Measurements from ENCODE around the gene CERKL. TPM values are rescaled to one million over a fixed set of nuclear protein-coding genes. Genes with fewer than 3 reads are reported as not detected.

CERKL gene
- total RNA-seq, 2 donors from 2014 or later = not detected

GRCh38 chr2:181690860-181691259, 34.0 kb upstream of the CERKL start:
- TF ChIP-seq CTCF (IDR thresholded peaks at IDR 0.05) = no peak
- Histone ChIP-seq H3K27ac (no peak overlapping the region), H3K27me3 (no peaks in the 10 kb centered on the region), H3K36me3 (no peaks in the 10 kb centered on the region), H3K4me1 (no peaks in the 10 kb centered on the region), H3K4me3 (no peak overlapping the region), H3K9me3 (no peaks in the 10 kb centered on the region)
- no peak for DNase-seq (ENCODE audit: low spot score)

GRCh38 chr2:181686576-181687185, 29.8 kb upstream of the CERKL start:
- no peaks in the 10 kb centered on the region for H3K9me3 ChIP-seq
- no peak overlapping the region for H3K4me3 ChIP-seq
- H3K27ac ChIP-seq = no peak overlapping the region
- no peaks in the 10 kb centered on the region for H3K36me3 ChIP-seq
- H3K27me3 ChIP-seq = peaks cover 16 to 36% of the 10 kb centered on the region in 2 donors
- peaks cover 0 to 15% of the 10 kb centered on the region in 2 donors for H3K4me1 ChIP-seq
- DNase-seq (ENCODE audit: low spot score) = no peak
- no peak for TF ChIP-seq CTCF (IDR thresholded peaks at IDR 0.05)

- TF ChIP-seq CTCF (IDR thresholded peaks at IDR 0.05) = no peak
- Histone ChIP-seq H3K27ac (no peak overlapping the region), H3K27me3 (peaks cover 27 to 49% of the 10 kb centered on the region in 2 donors), H3K4me1 (peaks cover 0 to 28% of the 10 kb centered on the region in 2 donors), H3K4me3 (no peak overlapping the region), H3K36me3 (no peaks in the 10 kb centered on the region), H3K9me3 (no peaks in the 10 kb centered on the region)
- no peak for DNase-seq (ENCODE audit: low spot score)
These were observed 28.3 kb upstream of the CERKL start for GRCh38 chr2:181685150-181685688.

GRCh38 chr2:181684454-181685149, 27.7 kb upstream of the CERKL start:
- no peaks in the 10 kb centered on the region for H3K9me3 ChIP-seq
- peaks cover 0 to 29% of the 10 kb centered on the region in 2 donors for H3K4me1 ChIP-seq
- no peaks in the 10 kb centered on the region for H3K36me3 ChIP-seq
- no peak for TF ChIP-seq CTCF (IDR thresholded peaks at IDR 0.05)
- no peak overlapping the region for H3K27ac ChIP-seq
- DNase-seq (ENCODE audit: low spot score) = no peak
- H3K27me3 ChIP-seq = peaks cover 28 to 52% of the 10 kb centered on the region in 2 donors
- no peak overlapping the region for H3K4me3 ChIP-seq

- Histone ChIP-seq H3K4me1 (peaks cover 0 to 29% of the 10 kb centered on the region in 2 donors), H3K27me3 (peaks cover 33 to 52% of the 10 kb centered on the region in 2 donors), H3K4me3 (peak overlapping the region in 1 of 2 donors; percentile 6), H3K36me3 (no peaks in the 10 kb centered on the region), H3K9me3 (no peaks in the 10 kb centered on the region), H3K27ac (no peak overlapping the region)
- no peak for TF ChIP-seq CTCF (IDR thresholded peaks at IDR 0.05)
- DNase-seq (ENCODE audit: low spot score) = no peak
These were observed 26.9 kb upstream of the CERKL start for GRCh38 chr2:181683518-181684453.

Measured in right atrium auricular region (tissue), 2 donors.